BLaER1 (cell line): ENCODE data around the gene NCS1.

Source experiments
- H3K27ac ChIP-seq: shearing (Covaris generic); formaldehyde crosslinking; 2 replicates; pipeline ENCODE4 v1.8.1; 2022
- H3K27me3 ChIP-seq: shearing (Covaris generic); formaldehyde crosslinking; 2 replicates; pipeline ENCODE4 v1.8.1; 2022
- H3K36me3 ChIP-seq: shearing (Covaris generic); formaldehyde crosslinking; 2 replicates; pipeline ENCODE4 v1.8.1; 2022
- H3K4me1 ChIP-seq: shearing (Covaris generic); formaldehyde crosslinking; 2 replicates; pipeline ENCODE4 v1.8.1; 2022
- H3K4me2 ChIP-seq: shearing (Covaris generic); formaldehyde crosslinking; 2 replicates; pipeline ENCODE4 v1.8.1; 2022
- H3K4me3 ChIP-seq: shearing (Covaris generic); formaldehyde crosslinking; 2 replicates; pipeline ENCODE4 v1.8.1; 2022
- H3K9ac ChIP-seq: shearing (Covaris generic); formaldehyde crosslinking; 2 replicates; pipeline ENCODE4 v1.8.1; 2022
- H3K9me3 ChIP-seq: shearing (Covaris generic); formaldehyde crosslinking; 2 replicates; pipeline ENCODE4 v1.8.1; 2022
- H4K20me1 ChIP-seq: shearing (Covaris generic); formaldehyde crosslinking; 2 replicates; pipeline ENCODE4 v1.8.1; 2022
- Cebpa-rat ChIP-seq: shearing (Covaris generic); IDR thresholded peaks from 2 replicates; pipeline ENCODE4 v1.8.1; 2022

NCS1 gene

GRCh38 chr9:130172161-130172857 lies at the start of gene NCS1:
Gene NCS1, plus strand, starts transcription at chr9:130172404. Its CDS starts 260 bp downstream, at chr9:130172664.
- Histone ChIP-seq H3K4me1 (peaks cover 40% of the 10 kb centered on the region), H4K20me1 (peaks cover 43% of the 10 kb centered on the region), H3K36me3 (peaks cover 21% of the 10 kb centered on the region; the same call in 1 of the 2 replicates), H3K27me3 (0 out of 2 replicates have a peak, but pooled peaks cover 3% of the 10 kb centered on the region), H3K27ac (peak within 1 kb of the TSS; percentile 62), H3K4me2 (peak within 1 kb of the TSS; percentile 97), H3K4me3 (peak within 1 kb of the TSS; percentile 75), H3K9me3 (no peaks in the 10 kb centered on the region), H3K9ac (peak within 1 kb of the TSS; percentile 79)
- TF ChIP-seq Cebpa-rat, result no peak

- Histone ChIP-seq H3K4me3 (no peak overlapping the region), H3K4me1 (peaks cover 28% of the 10 kb centered on the region), H3K36me3 (peaks cover 77% of the 10 kb centered on the region), H3K27me3 (no peaks in the 10 kb centered on the region), H4K20me1 (peaks cover 22% of the 10 kb centered on the region), H3K9me3 (no peaks in the 10 kb centered on the region), H3K27ac (0 out of 2 replicates have a peak overlapping the region, but pooled peaks have one; percentile 20), H3K9ac (no peak overlapping the region), H3K4me2 (peak overlapping the region; percentile 51)
- TF ChIP-seq Cebpa-rat, result no peak
Measured at GRCh38 chr9:130122456-130122855, 49.7 kb upstream of the NCS1 start.

- no peak for TF ChIP-seq Cebpa-rat
- Histone ChIP-seq H3K36me3 (peaks cover 61% of the 10 kb centered on the region), H3K4me3 (no peak overlapping the region), H3K27ac (no peak overlapping the region), H3K4me1 (peaks cover 46% of the 10 kb centered on the region), H3K9ac (no peak overlapping the region), H3K4me2 (no peak overlapping the region), H3K27me3 (no peaks in the 10 kb centered on the region), H3K9me3 (no peaks in the 10 kb centered on the region), H4K20me1 (peaks cover 7% of the 10 kb centered on the region; the same call in 1 of the 2 replicates)
Measured at GRCh38 chr9:130124085-130124860, 47.9 kb upstream of the NCS1 start.

- Histone ChIP-seq H3K4me3 (no peak overlapping the region), H3K9me3 (no peaks in the 10 kb centered on the region), H3K27me3 (no peaks in the 10 kb centered on the region), H3K27ac (no peak overlapping the region), H3K4me1 (peaks cover 53% of the 10 kb centered on the region), H3K4me2 (peak overlapping the region; percentile 69; the same call in 1 of the 2 replicates), H3K9ac (no peak overlapping the region), H4K20me1 (peaks cover 7% of the 10 kb centered on the region; the same call in 1 of the 2 replicates), H3K36me3 (peaks cover 67% of the 10 kb centered on the region)
- TF ChIP-seq Cebpa-rat, result no peak
Measured at GRCh38 chr9:130126721-130127433, 45.3 kb upstream of the NCS1 start.

GRCh38 chr9:130128251-130128650 lies 44.0 kb upstream of the NCS1 start:
- peaks cover 63% of the 10 kb centered on the region for H3K36me3 ChIP-seq
- peak overlapping the region; percentile 77 for H3K27ac ChIP-seq
- peak overlapping the region; percentile 69 for H3K4me2 ChIP-seq
- H4K20me1 ChIP-seq, result no peaks in the 10 kb centered on the region
- no peak for TF ChIP-seq Cebpa-rat
- H3K27me3 ChIP-seq, result no peaks in the 10 kb centered on the region
- H3K9me3 ChIP-seq, result no peaks in the 10 kb centered on the region
- peak overlapping the region; percentile 69 for H3K9ac ChIP-seq
- peaks cover 41% of the 10 kb centered on the region for H3K4me1 ChIP-seq
- peak overlapping the region; percentile 40 for H3K4me3 ChIP-seq

GRCh38 chr9:130128733-130129431 lies 43.3 kb upstream of the NCS1 start:
- Histone ChIP-seq H3K36me3 (peaks cover 63% of the 10 kb centered on the region), H3K4me2 (peak overlapping the region; percentile 69), H3K9ac (peak overlapping the region; percentile 69), H3K9me3 (no peaks in the 10 kb centered on the region), H3K27ac (peak overlapping the region; percentile 77), H3K4me3 (peak overlapping the region; percentile 40), H4K20me1 (no peaks in the 10 kb centered on the region), H3K27me3 (no peaks in the 10 kb centered on the region), H3K4me1 (peaks cover 41% of the 10 kb centered on the region)
- no peak for TF ChIP-seq Cebpa-rat

GRCh38 chr9:130129432-130130061 lies 42.7 kb upstream of the NCS1 start:
- peaks cover 41% of the 10 kb centered on the region for H3K4me1 ChIP-seq
- H3K27me3 ChIP-seq, result no peaks in the 10 kb centered on the region
- H3K9ac ChIP-seq, result peak overlapping the region; percentile 69
- H3K9me3 ChIP-seq, result no peaks in the 10 kb centered on the region
- peak overlapping the region; percentile 77 for H3K27ac ChIP-seq
- H4K20me1 ChIP-seq, result no peaks in the 10 kb centered on the region
- 0 out of 2 replicates have a peak overlapping the region, but pooled peaks have one; percentile 40 for H3K4me3 ChIP-seq
- peaks cover 61% of the 10 kb centered on the region for H3K36me3 ChIP-seq
- H3K4me2 ChIP-seq, result peak overlapping the region; percentile 69
- TF ChIP-seq Cebpa-rat, result no peak

GRCh38 chr9:130132746-130133145 lies 39.5 kb upstream of the NCS1 start:
- H3K36me3 ChIP-seq, result peaks cover 68% of the 10 kb centered on the region
- H3K27me3 ChIP-seq, result no peaks in the 10 kb centered on the region
- no peak overlapping the region for H3K9ac ChIP-seq
- no peaks in the 10 kb centered on the region for H4K20me1 ChIP-seq
- H3K4me2 ChIP-seq, result no peak overlapping the region
- H3K4me1 ChIP-seq, result peaks cover 36% of the 10 kb centered on the region
- H3K27ac ChIP-seq, result no peak overlapping the region
- no peaks in the 10 kb centered on the region for H3K9me3 ChIP-seq
- TF ChIP-seq Cebpa-rat, result no peak
- H3K4me3 ChIP-seq, result no peak overlapping the region
